ENCODE results near the gene GRIA3. TPM values are rescaled to one million over a fixed set of nuclear protein-coding genes. Genes with fewer than 3 reads are reported as not detected.

Gene GRIA3
- total and polyA plus RNA-seq, 9 donors = 1.2 to 11.2 (median 4.2) TPM

- intact Hi-C loops (cut with DNase I) = no loop called here
- H3K4me1 ChIP-seq (ENCODE audit: insufficient read depth) = no peaks in the 10 kb centered on the region
- H3K36me3 ChIP-seq = no peaks in the 10 kb centered on the region
- H3K9me3 ChIP-seq = no peaks in the 10 kb centered on the region
- no peak overlapping the region for H3K4me3 ChIP-seq
- H3K27me3 ChIP-seq = no peaks in the 10 kb centered on the region
- no peak overlapping the region for H3K27ac ChIP-seq
- TF ChIP-seq POLR2A (IDR thresholded peaks at IDR 0.05) (no peak), CTCF (IDR thresholded peaks at IDR 0.05) (no peak), EP300 (IDR thresholded peaks at IDR 0.05) (no peak)
- WGBS, 3 donors = 53 to 72% (median 58%) methylated on average over 2 of the region's 2 CpGs
- no peak for DNase-seq
Measured at GRCh38 chrX:123303429-123303828, 119.4 kb downstream of the GRIA3 start.

- intact Hi-C loops (cut with DNase I) = no loop called here
- Histone ChIP-seq H3K27ac (no peak overlapping the region), H3K4me3 (no peak overlapping the region), H3K27me3 (no peaks in the 10 kb centered on the region), H3K4me1 (ENCODE audit: insufficient read depth) (no peaks in the 10 kb centered on the region), H3K36me3 (no peaks in the 10 kb centered on the region), H3K9me3 (no peaks in the 10 kb centered on the region)
- DNase-seq = no peak
- 87 to 90% (median 87%) methylated on average over 5 of the region's 5 CpGs for WGBS, 3 donors
- no peak for TF ChIP-seq CTCF (IDR thresholded peaks at IDR 0.05)
- TF ChIP-seq POLR2A (IDR thresholded peaks at IDR 0.05) = no peak
- no peak for TF ChIP-seq EP300 (IDR thresholded peaks at IDR 0.05)
Measured at GRCh38 chrX:123308658-123309057, 124.6 kb downstream of the GRIA3 start.

- no peak for DNase-seq
- intact Hi-C loops (cut with DNase I) = no loop called here
- Histone ChIP-seq H3K36me3 (no peaks in the 10 kb centered on the region), H3K27ac (no peak overlapping the region), H3K4me3 (no peak overlapping the region), H3K4me1 (ENCODE audit: insufficient read depth) (no peaks in the 10 kb centered on the region), H3K27me3 (no peaks in the 10 kb centered on the region), H3K9me3 (no peaks in the 10 kb centered on the region)
- no peak for TF ChIP-seq EP300 (IDR thresholded peaks at IDR 0.05)
- TF ChIP-seq CTCF (IDR thresholded peaks at IDR 0.05) = no peak
- TF ChIP-seq POLR2A (IDR thresholded peaks at IDR 0.05) = no peak
Measured at GRCh38 chrX:123310112-123310511, 126.0 kb downstream of the GRIA3 start.

GRCh38 chrX:123311486-123311885 is 127.4 kb downstream of the GRIA3 start:
- H3K27ac ChIP-seq = no peak overlapping the region
- no peaks in the 10 kb centered on the region for H3K9me3 ChIP-seq
- TF ChIP-seq EP300 (IDR thresholded peaks at IDR 0.05) (no peak), POLR2A (IDR thresholded peaks at IDR 0.05) (no peak), CTCF (IDR thresholded peaks at IDR 0.05) (no peak)
- H3K4me3 ChIP-seq = no peak overlapping the region
- WGBS, 3 donors = 77 to 90% (median 90%) methylated on average over 1 of the region's 1 CpG
- H3K4me1 ChIP-seq (ENCODE audit: insufficient read depth) = no peaks in the 10 kb centered on the region
- intact Hi-C loops (cut with DNase I) = no loop called here
- DNase-seq = no peak
- no peaks in the 10 kb centered on the region for H3K27me3 ChIP-seq
- H3K36me3 ChIP-seq = no peaks in the 10 kb centered on the region

- intact Hi-C loops (cut with DNase I) = no loop called here
- DNase-seq = no peak
- Histone ChIP-seq H3K36me3 (no peaks in the 10 kb centered on the region), H3K27ac (no peak overlapping the region), H3K4me1 (ENCODE audit: insufficient read depth) (no peaks in the 10 kb centered on the region), H3K27me3 (no peaks in the 10 kb centered on the region), H3K9me3 (no peaks in the 10 kb centered on the region), H3K4me3 (no peak overlapping the region)
- TF ChIP-seq EP300 (IDR thresholded peaks at IDR 0.05) (no peak), CTCF (IDR thresholded peaks at IDR 0.05) (no peak), POLR2A (IDR thresholded peaks at IDR 0.05) (no peak)
Measured at GRCh38 chrX:123313486-123313885, 129.4 kb downstream of the GRIA3 start.
